Measurements from ENCODE around the gene GPS2.

Gene GPS2

GRCh38 chr17:7315570-7316235, 543 bp upstream of the GPS2 start:
- ChIA-PET POLR2A (interaction anchor here (1.2 kb wide), 1 partner anchor 14 kb away, joined by 5 read pairs; the partner anchor contains the start of gene NEURL4), CTCF (interaction anchor here (1.6 to 5.8 kb wide), 2 partner anchors 9 to 245 kb away, joined by 4 to 39 read pairs; no protein-coding TSS in a partner anchor)
- no peak for DNase-seq (ENCODE audit: low read depth, low spot score)
- peak overlapping the region; percentile 81 for H3K4me3 ChIP-seq (ENCODE audit: low read depth, low read length)
- TF ChIP-seq CTCF (IDR thresholded peaks at IDR 0.05; ENCODE audit: insufficient read depth, low read length, missing control alignments): no peak

- ChIA-PET POLR2A (interaction anchor here (0.8 to 2.6 kb wide), 3 partner anchors 14 to 29 kb away, joined by 3 to 18 read pairs (median 4); partner anchors contain the start of gene NEURL4), CTCF (interaction anchor here (1.4 to 5.8 kb wide), 6 partner anchors 11 to 246 kb away, joined by 3 to 39 read pairs (median 7); no protein-coding TSS in a partner anchor)
- no peak for TF ChIP-seq CTCF (IDR thresholded peaks at IDR 0.05; ENCODE audit: insufficient read depth, low read length, missing control alignments)
- no peak for DNase-seq (ENCODE audit: low read depth, low spot score)
- H3K4me3 ChIP-seq (ENCODE audit: low read depth, low read length): peak overlapping the region; percentile 81
Measured at GRCh38 chr17:7313890-7314718, 1.1 kb downstream of the GPS2 start.

- no peak for TF ChIP-seq CTCF (IDR thresholded peaks at IDR 0.05; ENCODE audit: insufficient read depth, low read length, missing control alignments)
- CTCF ChIA-PET: interaction anchor here (0.8 to 5.8 kb wide), 7 partner anchors 12 to 247 kb away, joined by 3 to 39 read pairs (median 6); no protein-coding TSS in a partner anchor
- POLR2A ChIA-PET: interaction anchor here (0.8 to 2.6 kb wide), 2 partner anchors 15 to 16 kb away, joined by 4 to 18 read pairs; partner anchors contain the start of gene NEURL4
- H3K4me3 ChIP-seq (ENCODE audit: low read depth, low read length): peak overlapping the region; percentile 15; the same call in 1 of the 2 replicates
- DNase-seq (ENCODE audit: low read depth, low spot score): no peak
Measured at GRCh38 chr17:7313088-7313889, 1.9 kb downstream of the GPS2 start.

GRCh38 chr17:7312432-7313087, 2.6 kb downstream of the GPS2 start:
- POLR2A ChIA-PET: interaction anchor here (2.6 kb wide), 1 partner anchor 17 kb away, joined by 18 read pairs; the partner anchor contains the start of gene NEURL4
- TF ChIP-seq CTCF (IDR thresholded peaks at IDR 0.05; ENCODE audit: insufficient read depth, low read length, missing control alignments): no peak
- CTCF ChIA-PET: interaction anchor here (0.8 to 5.8 kb wide), 7 partner anchors 13 to 267 kb away, joined by 3 to 39 read pairs (median 6); partner anchors contain the start of gene NEURL4
- DNase-seq (ENCODE audit: low read depth, low spot score): no peak
- no peak overlapping the region for H3K4me3 ChIP-seq (ENCODE audit: low read depth, low read length)

- no peak for DNase-seq (ENCODE audit: low read depth, low spot score)
- no peak for TF ChIP-seq CTCF (IDR thresholded peaks at IDR 0.05; ENCODE audit: insufficient read depth, low read length, missing control alignments)
- ChIA-PET CTCF (interaction anchor here (0.7 to 1.4 kb wide), 4 partner anchors 13 to 17 kb away, joined by 3 to 5 read pairs (median 4); partner anchors contain the start of gene NEURL4), POLR2A (interaction anchor here (0.7 kb wide), 1 partner anchor 52 kb away, joined by 3 read pairs; no protein-coding TSS in a partner anchor)
- H3K4me3 ChIP-seq (ENCODE audit: low read depth, low read length): no peak overlapping the region
Measured at GRCh38 chr17:7311110-7311705, 4.0 kb downstream of the GPS2 start.
